ENCODE measurements around the gene LURAP1L.

LURAP1L gene

DNA sequence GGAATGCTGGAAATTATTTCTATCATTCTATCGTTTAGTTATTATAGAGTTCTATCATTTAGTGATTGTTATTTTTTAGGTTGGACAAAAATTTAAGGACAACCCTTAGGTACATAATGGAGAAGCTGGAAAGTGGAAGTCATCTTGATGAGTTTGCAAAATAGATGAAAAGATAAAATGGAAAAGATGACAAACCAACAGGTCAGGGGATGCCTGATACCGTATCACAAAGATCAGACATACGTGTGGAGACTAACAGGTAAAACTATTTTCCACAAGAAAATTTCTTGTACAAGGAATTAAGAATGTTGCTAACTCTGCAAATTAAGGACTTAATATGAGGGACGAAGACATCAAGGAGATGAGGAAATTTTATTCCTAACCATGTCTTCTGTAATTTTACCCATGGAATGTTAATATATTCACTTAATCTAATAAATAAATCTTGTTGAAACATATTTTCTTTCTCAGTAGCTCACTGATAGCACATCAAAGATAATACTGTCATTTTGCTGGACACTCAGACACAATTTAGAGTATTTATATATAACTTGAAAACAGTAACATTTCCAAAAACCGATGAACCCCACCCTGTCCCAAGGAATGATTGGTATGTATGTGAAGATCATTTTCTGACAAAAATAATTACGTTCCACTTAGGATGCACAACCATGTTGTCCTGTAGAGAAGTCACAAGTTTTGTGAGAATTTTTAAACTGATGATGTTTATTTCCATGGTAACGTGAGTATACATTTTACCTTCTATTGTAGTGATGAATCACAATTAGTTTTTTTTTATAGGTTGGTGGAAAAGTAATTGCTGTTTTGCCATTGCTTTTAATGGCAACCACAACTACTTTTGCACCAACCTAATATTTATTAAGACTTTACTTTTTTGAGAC, 2.6 kb downstream of the LURAP1L start:
- DNase-seq, result no peak

DNA sequence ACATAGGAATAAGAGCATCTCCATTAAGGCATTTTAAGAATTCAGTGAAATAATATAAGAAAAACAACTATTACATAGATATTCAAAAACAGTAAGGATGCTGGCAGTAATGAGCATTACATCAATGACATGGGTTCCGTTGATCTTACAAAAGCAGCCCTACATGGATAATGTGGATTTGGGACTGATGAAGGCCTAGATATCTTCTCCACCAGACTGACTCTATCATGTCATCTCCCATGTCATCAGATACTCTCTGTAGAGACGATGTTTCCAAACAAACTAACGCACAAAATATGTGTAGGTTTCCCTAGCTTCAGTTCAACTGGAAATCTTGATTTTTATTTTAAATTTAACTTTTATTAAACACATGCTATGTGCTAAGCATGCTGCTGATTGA, 3.6 kb downstream of the LURAP1L start:
- no peak for DNase-seq

DNA sequence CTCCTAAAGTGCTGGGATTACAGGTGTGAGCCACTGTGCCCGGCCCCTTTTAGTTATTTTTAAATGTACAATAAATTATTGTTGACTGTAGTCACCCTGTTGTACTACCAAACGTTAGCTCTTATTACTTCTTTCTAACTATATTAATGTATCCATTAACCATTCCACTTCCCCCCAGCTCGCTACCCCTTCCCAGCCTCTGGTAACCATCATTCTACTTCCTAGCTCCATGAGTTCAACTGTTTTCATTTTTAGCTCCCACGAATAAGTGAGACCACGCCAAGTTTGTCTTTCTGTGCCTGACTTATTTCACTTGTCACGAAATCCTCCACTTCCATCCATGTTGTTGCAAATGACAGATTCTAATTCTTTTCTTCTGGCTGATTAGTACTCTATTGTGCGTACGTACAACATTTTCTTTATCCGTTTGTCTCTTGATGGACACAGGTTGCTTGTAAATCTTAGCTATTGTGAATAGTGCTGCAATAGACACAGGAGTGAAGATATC, 6.5 kb downstream of the LURAP1L start:
- DNase-seq, result no peak

DNA sequence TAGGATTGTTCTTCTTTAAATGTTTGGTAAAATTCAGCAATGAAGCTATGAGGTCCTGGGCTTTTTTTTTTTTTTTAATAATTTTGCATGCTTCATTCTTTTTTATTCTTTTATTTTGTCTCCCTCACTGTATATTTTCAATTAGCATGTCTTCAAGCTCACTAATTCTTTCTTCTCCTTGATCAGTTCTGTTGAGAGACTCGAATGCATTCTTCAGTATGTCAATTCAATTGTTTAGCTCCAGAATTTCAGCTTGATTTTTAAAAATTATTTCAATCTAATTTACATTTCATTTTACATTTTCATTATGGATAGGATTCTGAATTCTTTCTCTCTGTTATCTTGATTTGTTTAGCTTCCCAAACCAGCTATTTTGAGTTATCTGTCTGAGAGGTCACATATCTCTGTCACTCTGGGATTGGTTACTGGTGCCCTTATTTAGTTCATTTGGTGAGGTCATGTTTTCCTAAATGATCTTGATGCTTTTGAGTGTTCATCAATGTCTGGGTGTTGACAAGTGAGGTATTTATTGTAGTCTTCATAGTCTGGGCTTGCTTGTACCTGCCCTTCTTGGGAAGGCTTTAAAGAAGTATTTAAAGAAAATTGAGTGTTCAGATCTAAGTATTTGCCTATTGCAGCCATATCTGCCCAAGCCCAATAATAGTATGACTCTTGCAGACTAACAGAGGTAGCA, 9.1 kb downstream of the LURAP1L start:
- DNase-seq, result no peak

DNA sequence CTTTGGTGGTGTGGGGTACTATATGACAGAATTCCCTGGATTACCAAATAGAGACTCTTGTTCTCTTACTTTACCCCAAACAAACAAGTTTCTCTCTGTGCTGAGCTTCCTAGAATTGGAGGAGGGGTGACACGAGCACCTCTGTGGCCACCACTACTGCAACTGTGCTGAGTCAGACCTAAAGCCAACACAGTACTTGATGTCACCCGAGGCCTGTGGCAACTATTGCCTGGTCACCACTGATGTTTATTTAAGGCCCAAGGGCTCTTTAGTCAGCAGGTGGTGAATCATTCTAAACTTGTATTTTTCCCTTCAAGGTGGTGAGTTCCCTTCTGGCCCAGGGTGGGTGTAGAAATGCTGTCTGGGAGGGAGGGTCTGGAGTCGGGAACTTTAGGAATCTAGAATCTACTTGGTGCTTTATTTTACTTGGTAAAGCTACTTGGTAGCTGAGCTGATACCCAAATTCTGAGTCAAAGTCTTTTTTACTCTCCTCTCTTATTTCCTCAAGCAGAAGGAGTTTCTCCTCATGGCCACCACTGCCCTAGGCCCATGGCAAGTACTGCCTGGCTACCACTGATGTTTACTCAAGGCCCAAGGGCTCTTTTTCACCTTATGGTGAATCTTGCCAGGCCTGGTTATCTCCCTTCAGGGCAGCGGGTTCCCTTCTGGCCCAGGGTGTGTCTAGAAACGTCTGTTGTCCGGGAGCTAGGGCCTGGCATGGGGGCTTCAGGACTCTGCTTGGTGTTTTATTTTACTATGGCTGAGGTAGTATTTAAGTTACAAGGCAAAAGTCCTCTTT, 9.8 kb downstream of the LURAP1L start:
- no peak for DNase-seq

DNA sequence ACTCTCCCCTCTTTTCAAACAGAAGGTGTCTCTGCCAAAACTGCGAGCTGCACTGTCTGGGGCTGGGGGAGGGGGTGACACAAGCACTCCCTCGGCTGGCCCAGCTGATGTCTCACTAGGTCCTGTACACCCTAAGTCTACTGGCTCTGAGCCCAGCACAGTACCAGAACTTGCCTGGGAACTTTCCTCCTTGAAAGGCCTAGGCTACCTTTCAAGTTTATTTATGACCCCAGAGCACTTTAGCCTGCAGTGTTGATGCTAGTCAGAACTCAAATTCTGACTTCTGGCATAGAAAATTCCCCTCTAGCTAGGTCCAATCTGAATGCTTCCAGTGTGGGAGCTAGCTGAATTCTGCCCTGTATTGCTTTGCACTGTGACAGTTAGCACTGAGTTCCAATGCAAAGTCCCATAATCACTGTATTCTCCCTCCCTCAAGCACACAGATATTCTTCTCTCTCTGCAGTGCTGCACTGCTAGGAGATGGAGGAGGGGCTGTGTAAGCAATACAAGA, 10.5 kb downstream of the LURAP1L start:
- DNase-seq, result no peak

DNA sequence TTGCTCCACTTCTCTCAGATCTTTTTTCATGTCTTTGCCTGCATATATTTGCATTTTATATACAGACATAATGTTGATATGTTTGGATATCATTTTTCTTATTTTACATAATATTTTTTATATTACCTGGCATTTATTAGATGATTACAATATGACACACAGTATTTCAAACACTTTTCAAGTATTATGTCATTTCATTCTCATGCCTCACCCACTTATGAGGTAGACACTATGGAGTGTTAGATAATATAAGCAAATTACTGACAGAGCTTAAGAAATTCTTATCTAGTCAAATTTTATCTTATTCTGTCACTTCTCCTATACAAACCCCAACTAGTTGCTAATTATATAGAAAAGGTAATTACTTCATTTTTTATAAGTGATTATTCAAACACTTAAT, 11.1 kb downstream of the LURAP1L start:
- no peak for DNase-seq

DNA sequence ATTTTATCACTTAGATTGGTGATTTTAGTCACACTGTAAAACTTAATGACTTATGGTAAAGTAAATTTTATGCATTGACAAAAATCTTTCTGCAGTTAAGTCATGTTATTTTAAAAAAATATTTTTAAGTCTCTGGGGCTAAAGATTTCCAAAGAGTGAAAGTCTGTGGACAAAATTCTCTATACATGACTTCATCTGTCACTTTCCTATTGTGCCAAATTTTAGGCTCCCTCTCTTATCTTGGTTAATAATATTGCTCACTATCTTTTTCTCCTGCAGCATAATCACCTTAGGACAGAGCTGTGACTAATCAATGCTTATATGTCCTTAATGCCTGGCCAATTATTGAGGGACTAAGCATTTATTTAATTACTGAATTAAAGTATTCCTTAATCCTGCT, 15.2 kb downstream of the LURAP1L start:
- DNase-seq, result no peak

DNA sequence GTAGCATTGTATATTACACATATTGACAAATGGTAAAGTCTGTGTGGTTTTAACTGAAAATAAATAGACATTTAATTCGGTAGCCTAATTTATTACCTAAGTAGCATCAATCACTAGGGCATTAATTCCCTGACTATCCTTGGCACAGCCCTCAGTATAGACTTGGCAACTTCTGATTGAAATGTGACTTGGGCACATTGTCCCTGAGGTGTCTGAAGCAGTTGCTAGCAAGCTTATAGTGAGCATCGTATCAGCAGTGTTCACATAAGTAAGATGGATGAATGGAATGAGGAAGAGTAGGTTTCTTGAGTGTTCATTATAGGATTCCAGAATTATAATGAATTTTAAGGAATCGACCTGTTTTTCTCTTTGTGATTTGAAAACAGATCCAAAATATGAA, 16.1 kb downstream of the LURAP1L start:
- DNase-seq, result no peak

DNA sequence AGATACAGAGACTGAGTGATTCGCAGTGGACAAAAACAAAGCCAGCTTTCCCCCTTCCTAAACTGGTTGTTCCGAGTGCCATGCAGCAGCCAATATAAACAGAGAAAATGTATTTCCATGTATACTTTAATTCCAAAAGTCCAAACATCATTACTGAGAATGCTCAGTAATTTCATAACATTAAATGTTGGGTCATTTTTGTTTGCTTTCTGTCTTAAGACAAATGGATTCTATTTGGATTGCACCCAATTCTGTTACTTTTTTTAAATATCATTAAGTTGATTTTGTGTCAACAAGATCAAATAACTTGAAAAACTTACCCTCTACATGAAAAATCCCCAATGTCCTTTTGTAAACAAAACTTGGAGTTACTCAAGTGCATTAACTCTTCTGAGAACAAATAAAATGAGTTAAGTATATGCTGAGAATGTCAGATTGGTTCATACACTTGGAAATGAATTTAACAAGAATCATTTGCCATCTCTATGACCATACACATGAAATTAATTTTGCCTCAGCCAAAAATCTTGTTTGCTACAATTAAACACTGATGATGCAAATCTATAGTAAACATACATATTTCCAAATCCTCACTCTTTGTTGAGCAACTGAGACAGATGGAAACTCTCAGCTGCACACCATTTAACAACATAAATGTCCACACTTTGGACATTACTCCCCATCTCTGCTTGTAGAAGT, 19.4 kb downstream of the LURAP1L start:
- DNase-seq, result no peak

DNA sequence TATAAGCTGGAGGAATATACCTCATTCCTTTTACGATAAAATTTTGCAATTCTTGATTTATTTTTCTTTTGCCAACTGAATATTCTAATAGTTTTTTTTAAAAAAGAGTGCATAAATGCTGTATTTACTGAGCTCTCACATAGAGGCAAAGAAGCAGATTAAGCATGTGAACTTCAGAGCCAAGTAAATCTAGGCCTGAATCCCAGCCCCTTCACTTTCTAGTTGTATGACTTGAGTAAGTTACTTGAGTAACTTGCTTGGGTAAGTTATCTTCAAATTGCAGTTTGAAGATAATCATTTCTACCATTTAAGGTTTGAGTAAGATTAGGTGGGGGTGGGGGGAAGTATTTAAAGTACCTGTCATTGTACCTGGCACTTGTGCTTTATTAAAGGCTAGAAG, 21.8 kb downstream of the LURAP1L start:
- no peak for DNase-seq

DNA sequence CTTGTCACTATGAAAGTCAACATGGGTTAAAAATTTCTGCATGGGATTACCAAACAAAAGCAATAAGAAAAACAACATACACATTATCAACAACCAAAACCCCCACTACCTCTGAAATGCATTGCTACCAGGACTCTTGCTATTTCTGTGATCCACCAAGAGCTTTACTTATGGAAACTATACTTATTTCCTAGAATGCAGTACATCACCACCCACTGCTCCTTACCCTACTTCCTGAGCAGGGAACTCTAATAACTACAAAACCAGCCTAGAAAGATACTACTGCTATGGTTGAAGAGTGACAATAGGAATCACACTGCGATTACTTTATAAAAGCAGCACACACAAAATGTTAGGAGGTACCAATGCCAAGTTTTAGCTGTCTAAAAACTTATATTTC, 22.2 kb downstream of the LURAP1L start:
- DNase-seq, result no peak

DNA sequence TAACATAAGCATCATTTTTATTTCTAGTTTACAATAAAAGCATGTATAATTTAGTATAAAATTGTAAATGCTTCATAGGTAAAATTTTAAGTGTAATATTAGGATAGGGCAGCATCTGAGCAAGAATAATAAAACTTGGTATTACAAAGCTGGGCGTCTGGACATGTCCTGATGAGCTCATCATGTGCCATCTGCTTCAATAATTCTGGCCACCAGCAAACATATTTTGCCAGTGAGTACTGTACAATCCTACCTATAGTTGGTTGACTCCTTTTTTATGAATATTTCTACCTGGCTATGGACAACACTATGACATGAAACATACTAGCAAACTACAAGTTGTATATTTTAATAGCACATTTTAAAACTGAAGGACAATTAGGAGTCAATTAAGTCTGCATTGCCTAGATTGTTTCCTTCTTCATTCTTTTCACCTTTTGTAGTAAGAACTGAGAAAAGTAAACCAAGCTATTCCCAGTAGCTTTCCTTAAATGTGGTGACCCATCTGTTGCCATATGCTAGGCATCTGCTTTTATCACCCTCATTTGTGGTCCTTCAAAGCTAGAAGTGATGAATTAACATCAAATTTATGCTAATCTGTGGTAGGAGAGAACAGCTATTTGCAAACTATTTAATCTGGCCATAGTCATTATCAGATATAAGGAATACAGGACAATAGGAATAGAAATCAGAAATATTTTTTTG, 23.4 kb downstream of the LURAP1L start:
- DNase-seq, result no peak

DNA sequence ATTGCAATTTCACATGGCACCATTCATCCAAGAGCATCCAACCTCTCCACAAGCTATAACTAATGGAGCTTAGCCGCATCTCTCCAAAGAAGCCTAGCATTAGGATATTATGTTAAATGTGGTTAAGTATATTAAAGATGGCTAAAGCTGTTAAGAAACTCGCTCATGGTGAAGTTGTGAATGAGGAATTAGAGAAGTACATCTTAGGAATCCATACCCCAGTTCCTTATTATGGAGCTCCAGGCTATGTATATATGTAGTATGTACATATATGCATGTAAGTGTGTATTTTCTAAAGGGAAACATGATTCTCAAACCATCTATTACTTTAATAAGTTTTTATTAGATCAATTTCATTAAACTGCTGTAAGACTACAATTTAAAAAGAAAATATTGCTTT, 26.4 kb downstream of the LURAP1L start:
- DNase-seq, result no peak

DNA sequence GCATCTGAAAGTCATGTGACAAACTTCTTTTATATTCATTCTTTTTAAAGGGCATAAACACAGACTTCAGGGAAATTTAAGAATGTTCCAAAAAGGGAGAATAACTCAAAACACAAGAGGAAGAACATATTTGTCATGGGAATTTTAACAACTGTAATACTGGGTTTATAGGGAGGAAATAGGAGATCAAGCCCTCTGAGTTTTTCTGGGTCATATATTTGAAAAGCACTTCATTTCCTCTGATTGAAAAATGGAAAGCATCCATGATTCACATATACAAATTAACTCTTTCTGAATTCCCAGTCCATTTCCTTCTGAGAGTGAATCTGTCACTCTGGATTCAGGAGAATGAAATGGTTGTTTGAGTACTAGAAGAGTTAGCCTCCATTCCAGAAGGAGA, 26.8 kb downstream of the LURAP1L start:
- DNase-seq, result no peak

DNA sequence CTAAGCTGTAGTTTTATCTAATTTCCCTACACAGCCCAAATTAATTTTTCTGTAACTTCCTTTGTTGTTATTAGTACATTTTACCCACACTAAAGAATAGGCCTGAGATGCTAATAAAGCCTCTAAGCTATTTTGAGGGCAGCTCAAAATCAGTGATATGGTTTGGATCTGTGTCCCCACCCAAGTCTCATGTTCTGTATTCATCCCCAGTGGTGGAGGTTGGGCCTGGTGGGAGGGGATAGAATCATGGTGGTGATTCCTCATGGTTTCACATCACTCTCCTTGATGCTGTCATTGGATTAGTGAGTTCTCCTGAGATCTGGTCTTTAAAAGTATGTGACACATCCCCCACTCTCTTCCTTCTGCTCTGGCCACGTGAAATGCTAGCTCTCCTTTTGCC, 27.3 kb downstream of the LURAP1L start:
- DNase-seq, result no peak

DNA sequence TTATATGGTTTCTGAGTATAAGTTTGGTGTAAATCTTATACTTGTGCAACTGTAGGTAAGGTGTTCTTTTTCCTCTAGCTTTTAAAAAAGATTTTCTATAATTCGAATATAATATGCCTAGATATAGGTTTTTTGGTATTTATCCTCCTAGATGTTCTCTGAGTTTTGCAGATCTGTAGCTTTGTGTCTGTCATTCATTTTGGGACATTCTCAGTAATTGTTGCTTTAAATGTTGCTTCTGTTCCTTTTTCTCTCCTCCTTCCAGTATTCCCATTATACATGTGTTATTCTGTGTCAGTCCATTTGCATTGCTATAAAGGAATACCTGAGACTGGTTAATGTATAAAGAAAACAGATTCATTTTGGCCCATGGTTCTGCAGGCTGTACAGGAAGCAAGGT, 33.7 kb downstream of the LURAP1L start:
- no peak for DNase-seq

DNA sequence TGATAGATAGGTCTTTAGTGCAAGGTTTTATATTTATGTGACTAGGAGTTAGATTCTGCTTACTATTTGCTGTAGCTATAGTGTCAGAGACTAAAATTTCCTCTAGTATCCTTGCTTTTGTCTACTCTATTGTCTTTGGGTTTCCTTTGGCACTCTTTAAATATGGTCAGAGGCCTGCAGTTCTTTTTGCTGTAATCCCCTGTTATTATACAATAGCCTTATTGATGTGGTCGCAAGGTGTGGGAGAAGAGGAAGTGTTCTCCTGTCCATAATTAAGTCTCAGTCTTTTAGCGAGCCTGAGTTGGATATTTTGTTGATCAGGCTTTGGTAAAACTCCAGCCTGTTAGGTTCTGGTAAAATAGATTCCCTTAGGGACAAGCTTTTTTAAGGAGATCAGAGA, 34.9 kb downstream of the LURAP1L start:
- DNase-seq, result no peak

DNA sequence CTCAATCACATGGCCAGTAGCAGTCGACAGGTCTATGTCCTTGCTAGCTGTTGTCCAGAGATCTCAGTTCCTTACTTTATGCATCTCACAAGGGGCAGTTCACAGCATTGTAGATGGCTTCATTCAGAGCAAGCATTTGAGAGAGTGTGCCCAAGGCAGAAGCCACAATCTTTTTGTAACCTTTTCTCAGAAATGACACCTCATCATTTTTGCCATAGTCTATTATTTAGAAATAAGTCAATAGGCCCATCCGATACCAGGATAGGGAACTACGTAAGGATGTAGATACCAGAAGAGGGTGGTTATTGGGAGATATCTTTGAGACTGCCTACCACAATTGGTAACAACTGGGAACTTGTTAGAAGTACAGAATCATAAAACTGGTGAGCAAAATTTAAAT, 37.1 kb downstream of the LURAP1L start:
- DNase-seq, result no peak

DNA sequence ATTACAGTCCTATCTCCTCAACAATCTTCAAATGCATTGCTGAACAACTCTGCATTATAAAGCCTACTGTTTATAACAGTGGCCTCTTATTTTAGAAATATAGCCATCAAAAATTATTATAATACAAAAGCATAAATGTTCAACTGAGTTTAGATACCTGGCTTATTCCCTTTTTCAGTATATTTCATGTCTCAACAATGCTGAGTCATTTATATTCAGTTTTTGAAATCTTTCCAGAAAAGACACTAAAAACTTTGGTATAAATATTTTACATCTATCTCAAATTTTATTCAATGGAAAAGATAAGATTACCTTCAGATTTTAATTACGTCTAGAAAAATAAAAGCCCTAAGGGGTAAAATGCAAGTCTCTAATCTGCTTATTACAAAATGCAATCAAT, 37.9 kb downstream of the LURAP1L start:
- DNase-seq, result no peak

DNA sequence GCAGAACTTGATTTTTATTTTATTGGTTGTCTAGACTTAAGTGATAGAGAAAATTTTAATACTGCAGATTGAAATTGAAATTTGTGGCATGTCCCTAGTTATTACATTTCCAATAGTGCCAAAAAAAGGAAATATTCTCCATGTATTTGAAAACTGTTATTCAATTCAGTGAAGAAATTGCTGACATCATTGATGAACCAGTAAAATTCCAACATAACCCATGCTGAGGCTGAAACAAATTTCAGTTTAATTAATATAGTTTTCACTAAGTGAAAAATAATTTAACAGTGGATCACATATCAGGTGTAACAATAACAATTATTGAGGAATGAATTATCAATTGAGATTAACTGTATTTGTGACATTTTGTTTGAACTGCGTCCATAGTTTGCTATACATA, 38.7 kb downstream of the LURAP1L start:
- DNase-seq, result no peak

Data from activated naive CD4-positive, alpha-beta T cell treated with Interleukin-2 at 50 U/mL for 16 hours (primary cell).